OCI-LY1 (cell line): Measurements from ENCODE around the gene WIPF3.

ENCODE experiments used
- H2AFZ ChIP-seq: fragments of 200-600 bp; sonication (generic), shearing (Covaris generic); 2 replicates; pipeline ENCODE4 v1.6.0; 2014; ENCODE audit warnings: antibody characterized with exemption, mild to moderate bottlenecking, low read length
- H3F3A ChIP-seq: fragments of 200-600 bp; sonication (generic), shearing (Covaris generic); 2 replicates; pipeline ENCODE4 v1.6.0; 2014; ENCODE audit warnings: mild to moderate bottlenecking, antibody characterized with exemption, low read length, moderate library complexity; ENCODE audit not compliant: insufficient read depth
- H3K27ac ChIP-seq: fragments of 200-600 bp; sonication (generic); 2 replicates; pipeline ENCODE4 v1.5.1; 2014; ENCODE audit warnings: low read length, mixed run types, mild to moderate bottlenecking, low read depth; ENCODE audit not compliant: poor library complexity, severe bottlenecking
- H3K27me3 ChIP-seq: fragments of 200-600 bp; sonication (generic); 2 replicates; pipeline ENCODE4 v1.6.0; 2014; ENCODE audit warnings: antibody characterized with exemption, mild to moderate bottlenecking, low read length, moderate library complexity; ENCODE audit not compliant: insufficient read depth
- H3K36me3 ChIP-seq: fragments of 200-600 bp; sonication (generic); 2 replicates; pipeline ENCODE4 v1.6.1; 2014; ENCODE audit warnings: mild to moderate bottlenecking, antibody characterized with exemption, low read length, moderate library complexity, mixed read lengths; ENCODE audit not compliant: insufficient read depth
- H3K4me1 ChIP-seq: fragments of 200-600 bp; sonication (generic); 2 replicates; pipeline ENCODE4 v1.5.1; 2014; ENCODE audit warnings: mild to moderate bottlenecking, low read length, moderate library complexity; ENCODE audit not compliant: insufficient read depth, severe bottlenecking
- H3K4me2 ChIP-seq: fragments of 200-600 bp; sonication (generic), shearing (Covaris generic); 2 replicates; pipeline ENCODE4 v1.6.1; 2014; ENCODE audit warnings: low read length
- H3K4me3 ChIP-seq: fragments of 200-600 bp; sonication (generic); 2 replicates; pipeline ENCODE4 v1.5.1; 2014; ENCODE audit warnings: low read length, low read depth, mild to moderate bottlenecking, mixed read lengths; ENCODE audit not compliant: poor library complexity, severe bottlenecking
- H3K79me2 ChIP-seq: fragments of 200-600 bp; shearing (Covaris generic); 2 replicates; pipeline ENCODE4 v1.6.1; 2016; ENCODE audit warnings: mixed run types, low read length, mixed read lengths; ENCODE audit not compliant: insufficient read depth
- H3K9ac ChIP-seq: fragments of 200-600 bp; sonication (generic), shearing (Covaris generic); 2 replicates; pipeline ENCODE4 v1.6.1; 2014; ENCODE audit warnings: mild to moderate bottlenecking, low read length, mixed read lengths
- H3K9me2 ChIP-seq: fragments of 200-600 bp; sonication (generic), shearing (Covaris generic); 2 replicates; pipeline ENCODE4 v1.6.1; 2014; ENCODE audit warnings: low read depth, mild to moderate bottlenecking, low read length, mixed read lengths
- H3K9me3 ChIP-seq: fragments of 200-600 bp; shearing (Covaris generic); 2 replicates; pipeline ENCODE4 v1.6.1; 2014; ENCODE audit warnings: low read length, mixed read lengths
- H4K20me1 ChIP-seq: fragments of 200-600 bp; sonication (generic), shearing (Covaris generic); 2 replicates; pipeline ENCODE4 v1.6.0; 2016; ENCODE audit warnings: mild to moderate bottlenecking, low read length; ENCODE audit not compliant: insufficient read depth
- EZH2 ChIP-seq: fragments of 200-600 bp; sonication (generic), shearing (Covaris generic); IDR thresholded peaks from 2 replicates; pipeline ENCODE4 v1.8.0; 2017; ENCODE audit warnings: borderline replicate concordance, mixed run types, mild to moderate bottlenecking, antibody characterized with exemption, low read length, moderate library complexity, mixed read lengths
- TF ChIP-seq, protein P1 (sequence below): fragments of 200-600 bp; sonication (generic), shearing (Covaris generic); IDR thresholded peaks from 2 replicates; pipeline ENCODE4 v1.5.1; 2017; ENCODE audit warnings: mild to moderate bottlenecking, antibody characterized with exemption, low read length, moderate library complexity, mixed read lengths

The WIPF3 gene

GRCh38 chr7:29860186-29860585, 53.9 kb downstream of the WIPF3 start:
- Histone ChIP-seq H3K4me1 (no peaks in the 10 kb centered on the region), H3K27me3 (no peaks in the 10 kb centered on the region), H3K9me2 (no peaks in the 10 kb centered on the region), H2AFZ (no peak overlapping the region), H4K20me1 (no peaks in the 10 kb centered on the region), H3K4me2 (no peak overlapping the region), H3K4me3 (no peak overlapping the region), H3K27ac (no peak overlapping the region), H3K9me3 (no peaks in the 10 kb centered on the region), H3K9ac (no peak overlapping the region), H3F3A (no peaks in the 10 kb centered on the region), H3K79me2 (no peaks in the 10 kb centered on the region), H3K36me3 (no peaks in the 10 kb centered on the region)
- TF ChIP-seq, protein P1, sequence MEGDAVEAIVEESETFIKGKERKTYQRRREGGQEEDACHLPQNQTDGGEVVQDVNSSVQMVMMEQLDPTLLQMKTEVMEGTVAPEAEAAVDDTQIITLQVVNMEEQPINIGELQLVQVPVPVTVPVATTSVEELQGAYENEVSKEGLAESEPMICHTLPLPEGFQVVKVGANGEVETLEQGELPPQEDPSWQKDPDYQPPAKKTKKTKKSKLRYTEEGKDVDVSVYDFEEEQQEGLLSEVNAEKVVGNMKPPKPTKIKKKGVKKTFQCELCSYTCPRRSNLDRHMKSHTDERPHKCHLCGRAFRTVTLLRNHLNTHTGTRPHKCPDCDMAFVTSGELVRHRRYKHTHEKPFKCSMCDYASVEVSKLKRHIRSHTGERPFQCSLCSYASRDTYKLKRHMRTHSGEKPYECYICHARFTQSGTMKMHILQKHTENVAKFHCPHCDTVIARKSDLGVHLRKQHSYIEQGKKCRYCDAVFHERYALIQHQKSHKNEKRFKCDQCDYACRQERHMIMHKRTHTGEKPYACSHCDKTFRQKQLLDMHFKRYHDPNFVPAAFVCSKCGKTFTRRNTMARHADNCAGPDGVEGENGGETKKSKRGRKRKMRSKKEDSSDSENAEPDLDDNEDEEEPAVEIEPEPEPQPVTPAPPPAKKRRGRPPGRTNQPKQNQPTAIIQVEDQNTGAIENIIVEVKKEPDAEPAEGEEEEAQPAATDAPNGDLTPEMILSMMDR: no peak

- Histone ChIP-seq H3K27ac (no peak overlapping the region), H4K20me1 (no peaks in the 10 kb centered on the region), H3K36me3 (no peaks in the 10 kb centered on the region), H2AFZ (no peak overlapping the region), H3K9me3 (no peaks in the 10 kb centered on the region), H3K9me2 (no peaks in the 10 kb centered on the region), H3K4me3 (no peak overlapping the region), H3K4me1 (no peaks in the 10 kb centered on the region), H3F3A (no peaks in the 10 kb centered on the region), H3K9ac (no peak overlapping the region), H3K79me2 (no peaks in the 10 kb centered on the region), H3K4me2 (no peak overlapping the region), H3K27me3 (no peaks in the 10 kb centered on the region)
- TF ChIP-seq EZH2: no peak
- TF ChIP-seq, protein P1: no peak
Observed at GRCh38 chr7:29861884-29862283, 55.6 kb downstream of the WIPF3 start.

- no peaks in the 10 kb centered on the region for H3K4me1 ChIP-seq
- no peaks in the 10 kb centered on the region for H3K36me3 ChIP-seq
- TF ChIP-seq, protein P1: no peak
- no peak for TF ChIP-seq EZH2
- H3K4me3 ChIP-seq: no peak overlapping the region
- no peak overlapping the region for H3K9ac ChIP-seq
- H3K27me3 ChIP-seq: no peaks in the 10 kb centered on the region
- no peaks in the 10 kb centered on the region for H3K79me2 ChIP-seq
- H3K4me2 ChIP-seq: no peak overlapping the region
- no peak overlapping the region for H2AFZ ChIP-seq
- H3K27ac ChIP-seq: no peak overlapping the region
- H3K9me2 ChIP-seq: no peaks in the 10 kb centered on the region
- no peaks in the 10 kb centered on the region for H4K20me1 ChIP-seq
- H3F3A ChIP-seq: no peaks in the 10 kb centered on the region
- H3K9me3 ChIP-seq: no peaks in the 10 kb centered on the region
Observed at GRCh38 chr7:29864656-29865055, 58.3 kb downstream of the WIPF3 start.
